ENCODE data around the gene ZDHHC11B.
"Not testable (repeated sequence)": the region's sequence is repeated elsewhere in the genome, so short reads cannot be mapped to it uniquely, and the experiment has no call there.

Gene ZDHHC11B

DNA sequence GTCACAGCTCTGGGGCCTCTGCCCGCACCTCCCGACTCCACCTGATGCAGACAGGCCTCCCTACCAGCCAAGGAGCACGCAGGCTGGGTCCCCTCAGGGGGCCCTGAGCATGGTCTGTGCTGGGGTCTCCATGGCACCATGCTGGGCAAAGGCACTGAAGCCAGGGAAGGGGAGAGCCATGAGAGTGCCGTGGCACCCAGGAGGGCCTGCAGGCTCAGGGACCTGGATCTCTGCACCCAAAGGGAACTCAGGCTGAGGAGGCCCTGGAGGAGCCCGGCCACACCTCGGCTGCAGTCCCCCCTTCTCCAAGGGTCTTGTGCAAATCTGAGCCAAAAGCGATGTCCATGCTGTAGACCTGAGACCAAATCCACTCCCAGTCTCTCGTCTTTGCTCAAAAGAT is 32.5 kb downstream of the ZDHHC11B start:
- DNase-seq: not testable (repeated sequence)

DNA sequence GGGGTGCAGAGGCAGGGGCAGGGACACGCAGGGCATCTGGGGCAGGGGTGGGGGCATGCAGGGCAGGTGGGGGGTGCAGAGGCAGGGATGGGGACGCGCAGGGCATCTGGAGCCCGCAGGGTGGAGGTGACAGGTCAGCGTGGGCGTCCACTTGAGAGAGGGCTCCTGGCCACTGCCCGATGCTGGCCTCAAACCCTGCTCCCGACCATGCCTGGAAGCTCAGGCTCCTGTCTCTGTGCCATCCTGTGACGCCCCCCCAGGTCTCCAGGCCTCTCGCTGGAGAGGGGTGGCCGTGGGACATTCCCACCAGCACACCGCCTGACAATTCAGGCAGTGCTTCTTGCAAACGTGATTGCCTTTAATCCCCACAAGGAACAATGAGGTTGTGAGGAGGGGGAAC is 33.0 kb downstream of the ZDHHC11B start:
- no peak for DNase-seq

DNA sequence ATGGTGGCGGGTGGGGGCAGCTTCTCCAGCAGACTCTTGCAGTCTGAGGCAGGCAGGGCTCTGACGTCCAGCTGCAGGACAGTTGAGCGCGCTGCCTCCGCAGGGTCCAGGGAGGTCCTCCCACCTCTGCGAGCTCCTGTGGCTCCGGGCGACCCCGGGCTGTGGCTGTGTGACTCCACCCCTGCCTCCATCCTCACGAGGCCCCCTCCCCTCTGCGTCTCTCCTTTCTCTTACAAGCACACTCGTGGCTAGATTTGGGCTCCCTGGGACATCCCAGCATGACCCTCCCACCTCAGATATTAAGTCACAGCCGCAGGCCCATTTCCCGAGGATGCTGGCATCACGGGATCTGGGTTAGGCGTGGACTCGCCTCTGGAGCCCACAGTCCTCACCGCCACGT is 34.3 kb downstream of the ZDHHC11B start:
- DNase-seq: not testable (repeated sequence)

DNA sequence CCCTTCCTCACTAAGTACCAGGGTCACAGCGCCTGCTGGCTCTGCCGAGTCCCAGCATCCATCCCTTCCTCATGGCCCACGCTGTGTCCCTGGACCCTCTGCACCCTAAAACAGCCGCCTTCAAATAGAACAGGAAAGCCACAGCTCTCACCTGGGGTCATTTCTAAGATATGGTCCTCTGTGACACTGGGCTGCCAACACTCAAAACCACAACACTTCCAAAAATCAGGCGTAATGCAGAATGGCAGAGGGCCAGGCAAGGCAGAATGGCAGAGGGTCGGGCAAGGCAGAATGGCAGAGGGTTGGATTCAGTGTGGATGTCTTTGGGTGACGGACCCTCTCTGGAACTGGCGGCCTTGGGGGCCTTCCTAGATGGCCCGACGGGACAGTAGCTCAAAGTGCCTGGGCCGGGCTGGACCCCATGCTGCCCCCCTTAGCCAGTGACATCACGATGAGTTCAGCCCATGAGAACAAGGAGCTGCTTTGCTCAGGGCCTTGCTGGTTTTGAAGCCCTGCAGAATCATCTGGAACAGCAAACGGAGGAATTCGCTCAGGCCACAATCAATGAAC is 35.3 kb downstream of the ZDHHC11B start:
- no peak for DNase-seq

DNA sequence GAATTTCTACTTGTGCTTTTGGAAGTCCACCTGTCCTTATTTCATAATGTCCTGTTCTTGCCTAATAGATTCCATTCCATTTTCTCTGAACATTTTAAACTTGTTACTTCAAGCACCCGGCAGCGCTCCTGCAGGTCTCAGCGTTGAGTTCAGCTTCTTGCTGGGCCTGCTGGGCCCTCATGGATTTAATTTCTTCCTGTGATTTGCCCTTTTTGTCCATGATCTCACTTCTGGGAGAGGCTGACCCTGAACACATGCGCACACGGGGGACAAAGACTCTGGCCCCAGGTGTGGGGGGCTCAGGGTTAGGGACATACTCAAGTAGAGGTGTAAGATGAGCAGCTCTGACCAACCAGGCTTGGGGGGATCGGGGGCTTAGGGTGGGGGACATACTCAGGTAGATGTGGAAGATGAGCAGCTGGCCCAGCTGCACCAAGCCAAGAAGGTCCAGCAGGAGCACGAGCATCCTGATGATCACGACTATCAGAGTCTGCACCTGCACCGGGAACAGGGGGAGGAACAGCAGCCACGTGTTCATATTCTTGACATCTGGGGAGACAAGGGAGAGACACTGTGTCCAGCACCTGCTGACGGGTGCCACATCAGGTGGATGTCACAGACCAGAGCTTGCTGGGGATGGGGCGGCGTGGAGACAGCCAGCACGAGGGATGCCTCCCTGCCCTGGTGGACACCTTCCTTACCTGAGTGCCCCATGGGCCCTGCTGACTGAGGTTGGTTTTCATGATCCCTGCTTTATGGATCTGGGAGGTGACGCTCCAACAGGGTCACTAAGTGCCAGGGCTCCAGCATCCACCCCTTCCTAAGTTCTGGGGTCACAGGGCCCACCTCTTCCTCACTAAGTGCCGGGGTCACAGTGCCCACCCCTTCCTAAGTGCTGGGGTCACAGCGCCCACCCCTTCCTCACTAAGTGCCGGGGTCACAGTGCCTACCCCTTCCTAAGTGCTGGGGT is 36.2 kb downstream of the ZDHHC11B start:
- DNase-seq: not testable (repeated sequence)

DNA sequence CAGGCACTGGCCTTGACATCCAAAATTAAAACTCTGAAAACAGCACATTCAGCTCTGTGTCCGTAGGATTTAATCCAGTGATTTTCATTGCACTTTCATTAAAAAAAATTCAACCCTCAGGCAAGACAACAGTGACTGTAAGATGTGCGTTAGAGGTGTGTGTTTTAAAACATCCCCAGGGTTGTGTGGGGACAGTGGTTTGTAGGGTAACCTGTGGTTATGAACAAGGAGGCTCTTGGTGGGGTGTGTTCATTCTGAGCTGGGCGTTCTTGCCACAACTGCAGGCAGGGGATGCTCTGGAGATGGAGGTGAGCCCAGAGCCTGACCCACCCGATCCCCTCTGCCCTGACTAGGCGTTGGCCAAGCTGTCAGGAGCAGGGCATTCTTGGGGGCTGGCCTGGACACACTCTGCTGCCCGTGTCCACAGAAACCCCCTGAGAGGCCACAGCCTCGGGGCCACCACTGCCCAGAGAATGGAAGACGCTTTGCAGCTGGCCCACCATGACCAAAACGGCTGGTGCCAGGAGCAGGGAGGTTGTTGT is 37.2 kb downstream of the ZDHHC11B start:
- not testable (repeated sequence) for DNase-seq

DNA sequence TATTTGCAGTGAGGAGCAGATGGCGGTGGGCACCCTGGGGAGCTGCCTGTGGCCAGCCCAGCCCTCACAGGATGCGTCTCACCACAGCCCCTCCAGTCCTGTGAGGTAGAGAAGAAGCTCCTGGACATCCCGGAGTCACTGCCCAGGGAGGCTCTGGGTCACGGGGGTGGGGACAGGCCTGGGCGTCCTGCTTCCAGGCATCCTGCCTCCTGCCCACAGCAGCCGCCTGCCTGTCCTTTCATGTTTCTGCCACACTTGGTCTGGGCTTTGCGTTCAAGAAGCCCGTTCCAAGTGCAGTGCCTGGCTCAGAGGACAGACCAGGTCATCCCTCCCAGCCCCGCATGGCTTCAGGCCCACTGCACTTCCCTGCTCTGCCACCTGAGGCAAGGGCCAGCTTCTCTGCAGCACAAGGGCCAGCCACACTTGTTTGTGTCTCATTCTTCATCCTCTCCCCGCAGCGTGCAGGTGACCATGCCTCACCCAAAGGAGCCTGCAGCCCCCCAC is 38.2 kb downstream of the ZDHHC11B start:
- no peak for DNase-seq

DNA sequence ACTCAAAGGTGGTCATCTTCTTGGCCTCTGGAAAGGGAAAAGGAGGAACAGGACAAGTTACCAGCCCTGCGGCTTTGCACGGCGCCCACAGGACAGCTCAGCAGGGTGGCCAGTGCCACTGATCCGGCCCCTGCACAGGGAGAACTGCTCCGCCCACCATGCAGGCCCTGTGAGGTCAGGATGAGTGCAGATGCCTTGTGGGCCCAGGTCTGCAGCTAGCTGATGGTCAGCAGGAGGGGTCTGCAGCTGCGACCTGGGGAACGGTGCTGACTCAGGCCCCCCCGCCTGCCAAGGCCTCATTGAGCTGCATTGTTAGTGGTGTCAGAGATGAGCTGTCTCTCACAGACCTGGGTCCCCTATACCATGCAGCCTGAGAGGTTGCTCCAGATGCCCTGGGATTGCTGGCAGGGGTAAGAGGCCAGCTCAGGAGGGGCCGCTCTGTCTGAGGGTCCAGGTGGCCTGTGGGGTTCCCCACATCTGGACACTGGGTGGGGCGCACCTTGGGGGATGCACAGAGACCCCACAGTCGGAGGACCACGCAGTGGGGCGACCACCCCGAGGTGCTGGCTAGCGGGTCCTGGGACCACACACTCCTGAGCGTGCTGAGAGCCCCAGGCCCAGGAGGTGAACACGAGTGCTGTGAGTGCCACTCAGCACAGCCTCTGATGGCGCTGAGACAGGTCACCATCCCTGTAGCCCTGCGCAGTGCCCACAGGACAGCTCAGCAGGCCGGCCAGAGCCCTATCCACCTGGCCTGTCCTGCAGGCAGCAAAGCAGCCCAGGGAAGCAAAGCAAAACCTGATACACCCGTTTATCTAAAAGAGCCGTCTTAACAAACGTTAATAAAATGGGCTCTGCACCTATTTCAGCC is 39.0 kb downstream of the ZDHHC11B start:
- not testable (repeated sequence) for DNase-seq

DNA sequence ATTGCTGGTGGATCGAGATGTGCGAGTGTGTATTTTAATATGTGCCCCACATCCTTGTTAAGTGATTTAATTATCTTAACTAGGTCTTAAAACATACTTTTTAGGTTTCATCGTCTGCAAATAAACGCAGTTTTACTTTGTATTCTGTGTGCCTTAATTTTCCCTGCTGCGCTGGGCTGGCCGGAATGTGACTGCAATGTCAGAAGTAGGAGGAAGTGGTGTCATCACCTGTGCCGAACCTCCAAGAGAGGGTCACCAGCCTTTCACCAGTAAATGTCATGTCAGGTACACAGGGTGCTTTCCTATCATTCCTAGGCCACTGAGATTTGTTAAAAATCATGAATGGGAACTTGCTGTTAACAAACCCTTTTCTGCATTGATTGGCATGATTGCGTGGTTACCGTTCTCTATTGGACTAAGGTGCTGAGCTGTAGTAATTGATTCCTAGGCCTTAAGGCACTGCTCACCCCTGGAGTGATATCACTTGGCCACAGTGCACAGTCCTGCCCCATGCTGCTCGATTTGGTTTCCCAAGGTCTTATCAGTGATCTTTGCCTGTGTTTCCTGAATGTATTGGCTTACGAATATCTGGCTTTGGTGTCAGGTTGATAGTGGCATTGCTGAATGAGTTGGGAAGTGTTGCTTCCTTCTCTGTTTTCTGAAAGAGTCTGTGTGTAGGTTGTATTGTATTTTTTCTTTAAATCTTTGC is 40.7 kb downstream of the ZDHHC11B start:
- not testable (repeated sequence) for DNase-seq

DNA sequence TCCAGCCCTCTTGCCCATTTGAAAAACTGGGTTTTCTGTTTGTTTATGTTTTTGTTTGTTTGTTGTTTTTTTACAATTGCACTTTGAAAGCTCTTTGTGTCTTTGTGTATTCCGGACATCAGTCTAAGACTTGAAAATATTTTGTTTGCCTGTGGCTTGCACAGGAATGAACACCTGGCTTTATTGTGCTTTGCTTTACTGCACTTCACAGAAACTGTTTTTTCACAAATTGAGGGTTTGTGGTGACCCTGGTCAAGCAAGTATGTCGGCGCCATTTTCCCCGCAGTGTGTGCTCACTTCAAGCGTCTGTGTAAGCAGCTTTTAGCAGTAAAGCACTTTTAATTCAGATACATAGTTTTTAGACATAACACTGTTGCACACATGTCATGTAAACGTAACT is 42.3 kb downstream of the ZDHHC11B start:
- not testable (repeated sequence) for DNase-seq

DNA sequence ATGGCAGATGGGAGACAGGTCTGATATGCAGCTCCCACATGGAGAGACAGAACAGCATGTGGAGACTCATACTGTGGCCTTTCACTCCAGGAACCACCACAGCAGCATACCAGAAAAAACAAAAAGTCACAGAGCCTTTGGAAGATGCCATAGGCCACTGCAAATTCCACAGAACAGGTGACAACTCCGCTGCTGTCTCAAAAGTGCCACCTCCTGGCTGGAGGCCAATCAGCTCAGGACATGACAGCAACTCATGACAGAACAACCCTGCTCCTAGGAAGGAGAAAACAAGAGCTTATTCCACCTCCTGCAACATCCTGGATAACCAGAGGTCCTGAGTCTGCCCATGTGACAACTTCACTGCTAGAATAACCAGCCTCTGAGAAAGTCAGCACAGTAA is 50.4 kb downstream of the ZDHHC11B start:
- not testable (repeated sequence) for DNase-seq

DNA sequence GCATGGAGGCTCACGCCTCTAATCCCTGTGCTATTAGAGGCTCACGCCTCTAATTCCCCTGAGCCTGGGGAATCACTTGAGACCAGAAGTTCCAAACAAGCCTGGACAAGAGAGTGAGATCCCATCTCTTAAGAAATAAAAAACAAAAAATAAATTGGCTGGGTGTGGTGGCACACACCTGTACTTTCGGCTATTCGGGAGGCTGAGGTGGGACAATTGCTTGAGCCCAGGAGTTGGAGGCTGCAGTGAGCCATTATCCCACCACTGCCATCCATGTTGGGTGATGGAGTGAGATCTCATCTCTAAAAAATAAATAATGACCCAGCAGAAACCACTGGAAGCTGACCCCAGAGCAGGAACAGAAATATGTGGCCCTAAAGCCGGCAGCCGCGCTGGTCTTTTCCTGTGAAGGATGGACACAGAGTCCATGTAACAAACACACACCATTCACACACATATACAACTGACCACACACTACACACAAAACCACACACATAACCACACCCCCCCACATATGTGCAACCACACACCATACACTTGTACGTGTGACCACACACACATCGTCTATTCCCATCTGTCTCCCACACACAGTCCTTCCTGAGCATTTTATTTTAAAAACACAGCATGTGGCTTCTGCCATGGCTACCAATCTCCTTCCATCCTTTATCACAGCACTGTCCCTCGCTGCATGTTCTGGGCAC is 51.6 kb downstream of the ZDHHC11B start:
- DNase-seq: not testable (repeated sequence)

DNA sequence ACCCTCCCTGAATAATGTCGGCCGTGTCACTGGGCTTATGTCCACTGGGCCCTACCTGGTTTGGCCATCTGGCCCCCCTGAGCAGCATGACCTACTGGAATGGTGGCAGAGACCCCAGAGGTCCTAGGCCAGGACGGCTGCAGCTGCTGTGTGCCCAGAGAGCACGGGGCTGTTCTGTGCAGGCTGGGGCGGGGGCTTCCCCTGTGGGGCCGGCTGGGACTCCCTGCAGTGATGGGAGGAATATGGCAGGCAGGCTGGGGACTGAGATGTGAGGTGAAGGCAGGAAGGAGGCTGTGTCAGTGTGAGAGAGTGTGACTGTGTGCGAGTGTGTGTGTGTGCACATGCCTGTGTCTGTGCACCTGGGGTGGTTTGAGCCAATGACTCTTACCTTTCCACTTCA is 55.3 kb downstream of the ZDHHC11B start:
- DNase-seq: not testable (repeated sequence)

DNA sequence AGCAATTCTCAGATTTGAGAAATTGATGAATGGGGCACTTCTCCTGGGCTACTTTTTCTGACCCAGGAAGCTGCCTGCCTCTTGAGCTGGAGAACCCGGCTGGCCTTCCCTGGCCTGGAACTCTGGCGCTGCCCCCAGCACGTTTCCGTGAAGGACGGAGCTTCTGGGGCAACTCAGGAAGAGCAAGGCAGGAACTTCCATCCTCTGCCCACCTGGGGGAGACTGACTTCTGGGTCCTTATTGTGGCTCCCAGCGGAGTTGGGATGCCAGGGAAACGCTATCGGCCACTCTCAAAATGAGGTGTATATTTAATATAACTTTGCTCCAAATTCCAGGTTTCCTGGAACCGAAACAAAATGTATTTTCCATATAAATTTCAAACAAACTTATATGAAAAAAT is 57.4 kb downstream of the ZDHHC11B start:
- DNase-seq: not testable (repeated sequence)

DNA sequence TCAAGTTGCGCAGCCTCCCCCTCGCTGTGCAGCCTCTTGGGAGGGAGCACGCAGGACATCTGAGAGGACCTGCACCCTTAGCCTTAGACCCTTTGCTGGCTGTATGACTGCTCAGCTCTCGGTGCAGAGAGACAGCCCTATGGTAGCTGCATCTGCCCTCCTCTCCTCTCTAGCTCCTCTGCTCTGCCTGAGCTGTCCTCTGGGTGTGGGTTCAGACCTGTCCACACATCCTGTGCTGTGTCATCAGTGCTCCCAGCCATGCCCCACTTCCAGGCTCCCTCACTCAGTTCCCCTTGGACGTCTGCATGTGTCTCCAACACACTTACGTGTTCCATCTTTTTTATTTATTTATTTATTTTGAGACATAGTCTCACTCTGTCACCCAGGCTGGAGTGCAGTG is 60.7 kb downstream of the ZDHHC11B start:
- not testable (repeated sequence) for DNase-seq

DNA sequence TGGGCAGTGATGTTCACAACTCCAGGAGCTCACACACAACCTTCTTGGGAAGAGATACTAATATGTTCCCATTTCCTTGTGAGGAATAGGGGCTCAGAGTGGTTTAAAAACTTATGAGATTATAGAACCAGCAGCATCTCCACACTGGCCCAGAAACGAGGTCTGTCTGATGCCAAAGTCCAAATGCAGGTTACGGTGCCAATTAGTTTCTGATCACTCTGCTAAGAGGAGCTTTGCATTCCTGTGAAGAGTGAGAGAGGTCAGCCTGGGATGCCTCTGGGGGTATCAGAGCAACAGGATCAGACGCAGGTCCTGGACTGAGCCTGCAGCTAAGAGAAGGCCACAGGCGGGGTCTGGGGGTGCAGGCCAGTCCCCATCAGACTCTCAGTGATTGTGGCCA is 61.2 kb downstream of the ZDHHC11B start:
- not testable (repeated sequence) for DNase-seq

DNA sequence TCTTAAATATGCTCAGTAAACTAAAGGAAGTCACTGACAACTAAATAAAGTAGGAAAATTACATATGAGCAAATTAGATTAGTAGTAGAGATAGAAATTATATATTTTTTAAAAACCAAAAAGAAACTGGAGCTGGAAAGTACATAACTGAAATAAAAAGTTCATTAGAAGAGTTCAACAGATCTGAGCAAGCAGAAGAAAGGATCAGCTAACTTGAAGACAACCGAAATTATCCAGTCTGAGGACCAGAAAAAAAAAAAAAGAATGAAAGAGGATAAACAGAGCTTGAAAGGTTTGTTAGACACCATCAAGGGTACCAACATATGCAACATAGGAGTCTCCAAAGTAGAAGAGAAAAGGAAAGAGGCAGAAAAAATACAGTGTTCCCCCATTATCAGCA is 65.2 kb downstream of the ZDHHC11B start:
- not testable (repeated sequence) for DNase-seq

DNA sequence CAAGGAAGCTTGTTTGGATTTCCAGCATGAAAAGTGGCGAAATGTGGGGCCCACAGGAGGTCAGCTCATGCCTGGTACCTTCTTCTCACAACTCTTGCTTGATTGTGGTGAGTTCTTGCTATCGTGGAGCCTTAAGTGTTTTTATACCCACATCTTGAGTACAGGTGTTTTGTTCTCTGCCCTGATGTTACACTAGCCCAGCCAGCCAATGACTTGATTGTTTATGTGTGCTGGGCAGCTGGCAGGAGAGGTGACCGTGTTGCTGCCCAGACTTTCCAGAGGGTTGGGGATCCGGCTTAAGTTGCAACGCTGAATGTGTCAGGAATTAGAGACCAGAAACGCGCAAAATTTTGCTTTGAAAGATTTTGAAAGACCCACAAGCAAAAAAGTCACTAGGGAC is 67.4 kb downstream of the ZDHHC11B start:
- DNase-seq: no peak

DNA sequence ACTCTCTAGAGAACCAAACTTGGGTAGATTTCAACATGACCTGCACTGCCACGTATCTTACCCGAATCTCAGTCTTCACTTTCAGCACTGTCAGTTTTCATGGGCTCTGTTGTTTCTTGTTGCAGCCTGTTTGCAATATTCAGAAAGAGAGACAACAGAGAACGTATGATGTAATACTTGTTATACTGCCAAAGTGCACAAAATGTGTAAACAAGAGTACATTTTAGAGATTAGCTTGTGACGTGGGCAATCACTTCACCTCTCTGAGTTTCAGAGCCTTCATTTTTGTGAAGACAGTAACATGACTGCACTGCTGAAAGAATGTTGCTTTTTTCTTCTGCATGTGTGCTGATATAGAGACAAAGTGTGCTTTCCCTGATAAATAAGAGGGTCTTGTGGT is 67.8 kb downstream of the ZDHHC11B start:
- not testable (repeated sequence) for DNase-seq

DNA sequence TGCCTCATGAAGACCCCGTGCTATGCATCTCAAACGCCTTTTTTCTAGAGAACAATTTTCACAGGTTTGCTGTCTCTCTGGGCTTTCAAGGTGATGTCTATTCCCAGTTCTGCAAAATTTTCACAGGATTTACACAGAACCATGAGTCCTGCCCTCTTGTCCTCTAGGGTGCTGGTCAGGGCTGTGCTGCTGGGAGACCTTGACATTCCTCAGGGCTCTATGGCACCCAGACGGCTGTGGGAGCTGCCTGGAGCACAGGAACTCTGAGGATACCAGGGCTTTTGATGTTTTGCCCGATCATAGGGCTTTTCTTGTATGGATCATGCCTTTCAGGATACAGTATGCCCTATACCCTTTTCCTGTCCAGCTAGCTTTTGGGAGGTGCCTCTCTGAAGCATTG is 68.9 kb downstream of the ZDHHC11B start:
- not testable (repeated sequence) for DNase-seq
